ENCODE data around the gene GNAO1.

DNA sequence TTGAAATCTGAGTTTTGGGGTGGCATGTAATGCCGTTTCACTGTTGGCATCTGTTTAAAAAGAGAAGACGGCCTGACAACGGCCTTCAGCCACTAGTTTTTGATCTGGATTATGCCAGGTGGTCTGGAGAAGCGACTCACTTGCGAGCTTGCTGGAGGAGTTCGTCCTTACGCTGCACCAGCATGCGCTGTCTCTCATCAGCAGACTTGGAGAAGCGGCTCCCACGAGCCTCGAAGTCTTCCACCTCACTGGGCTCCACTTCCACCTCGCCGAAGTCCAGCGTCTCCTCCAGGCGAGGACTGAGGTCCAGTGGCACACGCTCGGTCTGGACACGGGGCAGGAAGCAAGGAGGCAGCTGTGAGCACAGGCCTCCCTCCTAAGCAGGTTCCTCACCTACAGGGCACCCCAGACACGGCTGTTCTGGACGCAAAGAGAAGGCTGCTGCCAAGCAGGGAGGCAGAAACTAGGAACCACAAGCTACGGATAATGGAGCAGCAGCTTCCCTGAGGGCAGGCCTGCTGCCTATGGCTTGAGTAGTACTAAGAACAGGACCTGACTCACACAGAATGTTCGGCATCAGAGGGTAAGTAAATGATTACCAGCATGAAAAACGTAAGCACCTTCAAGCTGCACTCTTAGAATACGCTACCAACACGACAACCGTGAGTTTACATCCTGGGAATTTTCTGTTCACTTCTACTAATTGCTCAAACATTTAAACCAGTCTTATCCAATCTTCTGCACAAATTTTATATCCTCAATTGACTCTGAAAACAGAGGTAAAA is 172.7 kb downstream of the GNAO1 start:
- TF ChIP-seq POLR2A (IDR thresholded peaks at IDR 0.05) (no peak), CTCF (IDR thresholded peaks at IDR 0.05) (no peak), POLR2AphosphoS5 (IDR thresholded peaks at IDR 0.05) (no peak)
